HepG2 (cell line): ENCODE measurements around the gene JMJD8. TPM values are rescaled to one million over a fixed set of nuclear protein-coding genes. Genes with fewer than 3 reads are reported as not detected.

Source experiments
- CCAR2 ChIP-seq: fragments of 200-400 bp; formaldehyde crosslinking; optimal IDR thresholded peaks from 2 replicates; pipeline ENCODE3; 2018; ENCODE audit warnings: low read depth, mild to moderate bottlenecking, low read length, moderate library complexity
- CTCF ChIP-seq: sonication (generic); formaldehyde crosslinking; IDR thresholded peaks from 2 replicates; pipeline ENCODE4 v1.5.0; 2020; ENCODE audit warnings: mild to moderate bottlenecking, missing genetic modification reagents, moderate library complexity
- DMTF1 ChIP-seq: sonication (generic); formaldehyde crosslinking; IDR thresholded peaks from 2 replicates; pipeline ENCODE4 v1.4.0; 2020; ENCODE audit warnings: mild to moderate bottlenecking, missing genetic modification reagents
- DPF2 ChIP-seq: sonication (generic); formaldehyde crosslinking; IDR thresholded peaks from 2 replicates; pipeline ENCODE4 v1.4.0; 2020; ENCODE audit warnings: mild to moderate bottlenecking, low read depth, missing genetic modification reagents, borderline replicate concordance
- ETV5 ChIP-seq: IDR thresholded peaks from 2 replicates; pipeline ENCODE4 v1.6.1; 2018; ENCODE audit warnings: missing biosample characterization, missing genetic modification reagents, inconsistent platforms, borderline replicate concordance
- KDM5B ChIP-seq: sonication (generic); formaldehyde crosslinking; IDR thresholded peaks from 2 replicates; pipeline ENCODE4 v1.4.0; 2020; ENCODE audit warnings: missing genetic modification reagents, mild to moderate bottlenecking, borderline replicate concordance
- KDM6A ChIP-seq: IDR thresholded peaks from 2 replicates; pipeline ENCODE4 v1.6.1; 2016; ENCODE audit warnings: low read depth
- KLF15 ChIP-seq: sonication (generic); formaldehyde crosslinking; IDR thresholded peaks from 2 replicates; pipeline ENCODE4 v1.8.1; 2023; ENCODE audit warnings: borderline replicate concordance, mild to moderate bottlenecking, inconsistent platforms, missing genetic modification reagents, mixed read lengths
- LRRFIP1 ChIP-seq: sonication (generic); formaldehyde crosslinking; conservative IDR thresholded peaks from 2 replicates; pipeline ENCODE4 v1.4.0; 2020; ENCODE audit warnings: missing genetic modification reagents
- MBNL3 ChIP-seq: fragments of 250-450 bp; sonication (Bioruptor Pico); conservative IDR thresholded peaks from 2 replicates; pipeline ENCODE4 v1.8.0; 2022; ENCODE audit warnings: mild to moderate bottlenecking, inconsistent platforms
- MIER3 ChIP-seq: IDR thresholded peaks from 2 replicates; pipeline ENCODE4 v1.6.1; 2016; ENCODE audit warnings: missing compliant biosample characterization, borderline replicate concordance
- NAIF1 ChIP-seq: sonication (generic); formaldehyde crosslinking; IDR thresholded peaks from 2 replicates; pipeline ENCODE4 v1.5.0; 2020; ENCODE audit warnings: mild to moderate bottlenecking, missing genetic modification reagents, borderline replicate concordance
- NR2F6 ChIP-seq, 2 experiments: IDR thresholded peaks; 2 replicates each; pipeline ENCODE4 v1.6.1; 2016; ENCODE audit warnings: antibody characterized with exemption in 1 of 2, mild to moderate bottlenecking in 1 of 2
- SATB2 ChIP-seq: sonication (generic); formaldehyde crosslinking; IDR thresholded peaks from 2 replicates; pipeline ENCODE4 v1.5.0; 2020; ENCODE audit warnings: missing genetic modification reagents
- SMAD3 ChIP-seq: sonication (generic); formaldehyde crosslinking; IDR thresholded peaks from 2 replicates; pipeline ENCODE4 v1.4.0; 2020; ENCODE audit warnings: missing genetic modification reagents
- SMARCC2 ChIP-seq: fragments of 450-650 bp; IDR thresholded peaks from 2 replicates; pipeline ENCODE4 v1.6.1; 2017; ENCODE audit warnings: antibody characterized with exemption, mild to moderate bottlenecking
- SNAPC2 ChIP-seq: sonication (generic); formaldehyde crosslinking; IDR thresholded peaks from 2 replicates; pipeline ENCODE4 v1.8.1; 2022; ENCODE audit warnings: mild to moderate bottlenecking, missing genetic modification reagents
- SRSF1 ChIP-seq: fragments of 200-400 bp; formaldehyde crosslinking; optimal IDR thresholded peaks from 2 replicates; pipeline ENCODE3; 2017; ENCODE audit warnings: mild to moderate bottlenecking, low read depth, low read length, moderate library complexity
- ZNF382 ChIP-seq: sonication (generic); formaldehyde crosslinking; IDR thresholded peaks from 2 replicates; pipeline ENCODE4 v1.5.0; 2020; ENCODE audit warnings: missing genetic modification reagents, mild to moderate bottlenecking, borderline replicate concordance
- ZNF747 ChIP-seq: sonication (generic); formaldehyde crosslinking; IDR thresholded peaks from 2 replicates; pipeline ENCODE4 v1.8.1; 2023; ENCODE audit warnings: missing genetic modification reagents, mild to moderate bottlenecking, borderline replicate concordance
- polyA plus RNA-seq, 8 experiments: library from polyadenylated mRNA; depleted of rRNA in 3 of 8; stranded (reverse) in 7 of 8; unstranded in 1 of 8; fragments of >200 nt; fragmentation: Illumina TruSeq in 4 of 8; extraction: Trizol in 4 of 8; gene quantifications; 2 replicates each; pipeline versions ENCODE4 v1.2.1 to v1.2.3, GENCODE V29; 2011 to 2016; ENCODE audit warnings: low read depth in 4 of 8, missing spikeins in 1 of 8, mixed read lengths in 1 of 8; ENCODE audit not compliant: insufficient read depth in 1 of 8
- total RNA-seq, 5 experiments: library from RNA; depleted of rRNA; stranded (reverse); fragments of >200 nt; fragmentation: Illumina TruSeq; extraction: Trizol; gene quantifications; 2 replicates each; pipeline ENCODE4 v1.2.3, GENCODE V29; 2016; ENCODE audit warnings: low read depth in 1 of 5
- TF ChIP-seq, protein P1 (sequence below): sonication (generic); formaldehyde crosslinking; IDR thresholded peaks from 2 replicates; pipeline ENCODE4 v1.4.0; 2020; ENCODE audit warnings: missing genetic modification reagents

JMJD8 gene
- total and polyA plus RNA-seq, 2 of the 13 experiments (the other 11 are each of a cell fraction or from before 2014, with no cell fraction given): 2.6 to 11.8 TPM

- TF ChIP-seq CTCF (CRISPR knock-in tag) (peak; percentile 25; the same call in 1 of the 2 replicates), SMAD3 (CRISPR knock-in tag) (no peak), KLF15 (CRISPR knock-in tag) (no peak; the same call in 1 of the 2 replicates), ZNF747 (CRISPR knock-in tag) (0 out of 2 replicates have a peak, but pooled peaks have one; percentile 47), NAIF1 (CRISPR knock-in tag) (peak; percentile 53; the same call in 1 of the 2 replicates), DMTF1 (CRISPR knock-in tag) (no peak), DPF2 (no peak), SNAPC2 (CRISPR knock-in tag) (no peak), ZNF382 (CRISPR knock-in tag) (no peak), SRSF1 (no peak), ETV5 (CRISPR knock-in tag) (no peak), SMARCC2 (no peak), NR2F6 (IDR thresholded peaks at IDR 0.05) (no peak), NR2F6 (CRISPR knock-in tag; IDR thresholded peaks at IDR 0.05) (peak; percentile 36; the same call in 1 of the 2 replicates), MBNL3 (CRISPR knock-in tag) (no peak), LRRFIP1 (CRISPR knock-in tag) (no peak), SATB2 (no peak), CCAR2 (no peak), KDM5B (CRISPR knock-in tag) (peak; percentile 89; the same call in 1 of the 2 replicates), MIER3 (CRISPR knock-in tag) (no peak), KDM6A (CRISPR knock-in tag) (no peak)
- TF ChIP-seq, protein P1, sequence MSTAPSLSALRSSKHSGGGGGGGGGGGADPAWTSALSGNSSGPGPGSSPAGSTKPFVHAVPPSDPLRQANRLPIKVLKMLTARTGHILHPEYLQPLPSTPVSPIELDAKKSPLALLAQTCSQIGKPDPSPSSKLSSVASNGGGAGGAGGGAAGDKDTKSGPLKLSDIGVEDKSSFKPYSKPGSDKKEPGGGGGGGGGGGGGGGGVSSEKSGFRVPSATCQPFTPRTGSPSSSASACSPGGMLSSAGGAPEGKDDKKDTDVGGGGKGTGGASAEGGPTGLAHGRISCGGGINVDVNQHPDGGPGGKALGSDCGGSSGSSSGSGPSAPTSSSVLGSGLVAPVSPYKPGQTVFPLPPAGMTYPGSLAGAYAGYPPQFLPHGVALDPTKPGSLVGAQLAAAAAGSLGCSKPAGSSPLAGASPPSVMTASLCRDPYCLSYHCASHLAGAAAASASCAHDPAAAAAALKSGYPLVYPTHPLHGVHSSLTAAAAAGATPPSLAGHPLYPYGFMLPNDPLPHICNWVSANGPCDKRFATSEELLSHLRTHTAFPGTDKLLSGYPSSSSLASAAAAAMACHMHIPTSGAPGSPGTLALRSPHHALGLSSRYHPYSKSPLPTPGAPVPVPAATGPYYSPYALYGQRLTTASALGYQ (CRISPR knock-in tag): no peak
Observed at GRCh38 chr16:695355-696089, 11.4 kb upstream of the JMJD8 start (continued).
